OCI-LY7 (cell line): Measurements from ENCODE around the gene THEMIS. TPM values are rescaled to one million over a fixed set of nuclear protein-coding genes. Genes with fewer than 3 reads are reported as not detected.
"Not testable (repeated sequence)": the region's sequence is repeated elsewhere in the genome, so short reads cannot be mapped to it uniquely, and the experiment has no call there.

Experiments used
- BruUV-seq: library from RNA; stranded (reverse); fragments of 400-500 nt; replicated peaks from 2 replicates; lab custom pipeline; 2021; lab: Mats Ljungman, UMichigan
- CTCF ChIA-PET: fragments of 300-600 bp; sonication (Branson Sonifier 250); formaldehyde crosslinking; loops from one replicate; lab custom pipeline; 2022; ENCODE audit warnings: antibody characterized with exemption; ENCODE audit not compliant: unreplicated experiment; lab: Charles Lee
- POLR2A ChIA-PET: fragments of 300-600 bp; sonication (Branson Sonifier 250); formaldehyde crosslinking; loops from one replicate; lab custom pipeline; 2022; ENCODE audit warnings: antibody characterized with exemption; lab: Charles Lee
- DNase-seq: peaks from one replicate; pipeline ENCODE4 v3.0.0-alpha.2; 2015; ENCODE audit warnings: low spot score
- H2AFZ ChIP-seq: fragments of 200-600 bp; sonication (generic), shearing (Covaris generic); 2 replicates; pipeline ENCODE4 v1.6.1; 2014; ENCODE audit warnings: mild to moderate bottlenecking, antibody characterized with exemption, low read length, moderate library complexity
- H3K27ac ChIP-seq: fragments of 200-600 bp; sonication (generic); 2 replicates; pipeline ENCODE4 v1.5.1; 2014; ENCODE audit warnings: mixed run types, low read depth, mild to moderate bottlenecking, moderate library complexity, low read length, inconsistent platforms; ENCODE audit not compliant: poor library complexity, severe bottlenecking
- H3K36me3 ChIP-seq: fragments of 200-600 bp; sonication (generic); 2 replicates; pipeline ENCODE4 v1.6.1; 2014; ENCODE audit warnings: mild to moderate bottlenecking, antibody characterized with exemption, low read length, moderate library complexity, mixed read lengths; ENCODE audit not compliant: insufficient read depth
- H3K4me1 ChIP-seq: fragments of 200-600 bp; sonication (generic); 2 replicates; pipeline ENCODE4 v1.5.1; 2014; ENCODE audit warnings: mild to moderate bottlenecking, low read length; ENCODE audit not compliant: insufficient read depth, poor library complexity, severe bottlenecking
- H3K4me2 ChIP-seq: fragments of 200-600 bp; sonication (generic); 2 replicates; pipeline ENCODE4 v1.6.1; 2014; ENCODE audit warnings: mild to moderate bottlenecking, low read length
- H3K4me3 ChIP-seq: fragments of 200-600 bp; sonication (generic); 2 replicates; pipeline ENCODE4 v1.5.1; 2014; ENCODE audit warnings: mild to moderate bottlenecking, low read depth, low read length; ENCODE audit not compliant: poor library complexity, severe bottlenecking
- H3K79me2 ChIP-seq: fragments of 200-600 bp; sonication (generic); 2 replicates; pipeline ENCODE4 v1.6.1; 2016; ENCODE audit warnings: low read depth, mild to moderate bottlenecking, low read length, moderate library complexity, mixed read lengths; ENCODE audit not compliant: insufficient read depth
- H3K9me2 ChIP-seq: fragments of 200-600 bp; sonication (generic); 2 replicates; pipeline ENCODE4 v1.6.1; 2016; ENCODE audit warnings: mild to moderate bottlenecking, low read length, mixed read lengths; ENCODE audit not compliant: insufficient read depth
- H3K9me3 ChIP-seq: fragments of 200-600 bp; sonication (generic); 2 replicates; pipeline ENCODE4 v1.6.1; 2014; ENCODE audit warnings: mild to moderate bottlenecking, mixed run types, low read length, mixed read lengths
- H4K20me1 ChIP-seq: fragments of 200-600 bp; sonication (generic); 2 replicates; pipeline ENCODE4 v1.6.1; 2014; ENCODE audit warnings: mild to moderate bottlenecking, antibody characterized with exemption, low read length, moderate library complexity, mixed read lengths; ENCODE audit not compliant: insufficient read depth
- EZH2phosphoT487 ChIP-seq: fragments of 200-600 bp; sonication (generic); IDR thresholded peaks from 2 replicates; pipeline ENCODE4 v1.6.1; 2018; ENCODE audit warnings: low read depth, borderline replicate concordance, mild to moderate bottlenecking, mixed run types, antibody characterized with exemption, low read length, moderate library complexity, mixed read lengths
- intact Hi-C: fragments of 100-400 bp; cut with micrococcal nuclease; formaldehyde crosslinking; loops from one replicate; pipeline ENCODE4 v1.10.0; 2022; ENCODE audit not compliant: unreplicated experiment
- total RNA-seq, 2 experiments: library from RNA; depleted of rRNA in 1 of 2; stranded (reverse); fragments of >200 nt in 1 of 2; shearing (Covaris generic) in 1 of 2; gene quantifications; 2 replicates each; pipeline ENCODE4 v1.2.3, GENCODE V29; 2014 to 2022
- TF ChIP-seq, protein P1 (sequence below): fragments of 200-600 bp; sonication (generic); conservative IDR thresholded peaks from 2 replicates; pipeline ENCODE4 v1.5.1; 2014; ENCODE audit warnings: mild to moderate bottlenecking, antibody characterized with exemption, low read length, moderate library complexity, mixed read lengths

The THEMIS gene
- total RNA-seq, 2 experiments from 2014 or later, result not detected

DNA sequence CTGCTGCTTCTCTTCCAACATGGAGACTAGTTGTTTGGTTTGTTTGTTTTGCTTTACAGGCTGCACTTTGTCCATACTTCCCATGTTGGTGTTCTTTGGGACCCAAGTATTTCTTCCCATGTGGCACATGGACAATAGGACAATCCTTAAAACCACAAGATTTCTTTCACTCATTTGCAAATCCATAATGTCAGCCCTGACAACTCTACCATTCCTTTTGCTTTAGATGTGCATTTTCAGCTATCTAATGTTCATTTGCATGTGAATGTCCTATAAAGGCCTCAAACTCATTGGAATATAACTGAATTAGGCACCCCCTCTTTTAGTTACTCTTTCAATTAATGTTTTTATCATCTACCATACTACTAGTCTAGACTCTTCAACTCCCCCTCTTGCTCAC lies 16.7 kb downstream of the THEMIS start:
- Histone ChIP-seq H3K79me2 (no peaks in the 10 kb centered on the region), H2AFZ (no peak overlapping the region), H3K9me3 (no peaks in the 10 kb centered on the region), H4K20me1 (no peaks in the 10 kb centered on the region), H3K4me2 (no peak overlapping the region), H3K27ac (no peak overlapping the region), H3K4me3 (no peak overlapping the region), H3K4me1 (no peaks in the 10 kb centered on the region), H3K9me2 (no peaks in the 10 kb centered on the region), H3K36me3 (no peaks in the 10 kb centered on the region)
- BruUV-seq, result no TSS peak
- intact Hi-C loops, result no loop called here
- CTCF ChIA-PET, result no interaction called here
- TF ChIP-seq, protein P1, sequence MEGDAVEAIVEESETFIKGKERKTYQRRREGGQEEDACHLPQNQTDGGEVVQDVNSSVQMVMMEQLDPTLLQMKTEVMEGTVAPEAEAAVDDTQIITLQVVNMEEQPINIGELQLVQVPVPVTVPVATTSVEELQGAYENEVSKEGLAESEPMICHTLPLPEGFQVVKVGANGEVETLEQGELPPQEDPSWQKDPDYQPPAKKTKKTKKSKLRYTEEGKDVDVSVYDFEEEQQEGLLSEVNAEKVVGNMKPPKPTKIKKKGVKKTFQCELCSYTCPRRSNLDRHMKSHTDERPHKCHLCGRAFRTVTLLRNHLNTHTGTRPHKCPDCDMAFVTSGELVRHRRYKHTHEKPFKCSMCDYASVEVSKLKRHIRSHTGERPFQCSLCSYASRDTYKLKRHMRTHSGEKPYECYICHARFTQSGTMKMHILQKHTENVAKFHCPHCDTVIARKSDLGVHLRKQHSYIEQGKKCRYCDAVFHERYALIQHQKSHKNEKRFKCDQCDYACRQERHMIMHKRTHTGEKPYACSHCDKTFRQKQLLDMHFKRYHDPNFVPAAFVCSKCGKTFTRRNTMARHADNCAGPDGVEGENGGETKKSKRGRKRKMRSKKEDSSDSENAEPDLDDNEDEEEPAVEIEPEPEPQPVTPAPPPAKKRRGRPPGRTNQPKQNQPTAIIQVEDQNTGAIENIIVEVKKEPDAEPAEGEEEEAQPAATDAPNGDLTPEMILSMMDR, result no peak
- no peak for TF ChIP-seq EZH2phosphoT487
- POLR2A ChIA-PET, result no interaction called here
- no peak for DNase-seq

DNA sequence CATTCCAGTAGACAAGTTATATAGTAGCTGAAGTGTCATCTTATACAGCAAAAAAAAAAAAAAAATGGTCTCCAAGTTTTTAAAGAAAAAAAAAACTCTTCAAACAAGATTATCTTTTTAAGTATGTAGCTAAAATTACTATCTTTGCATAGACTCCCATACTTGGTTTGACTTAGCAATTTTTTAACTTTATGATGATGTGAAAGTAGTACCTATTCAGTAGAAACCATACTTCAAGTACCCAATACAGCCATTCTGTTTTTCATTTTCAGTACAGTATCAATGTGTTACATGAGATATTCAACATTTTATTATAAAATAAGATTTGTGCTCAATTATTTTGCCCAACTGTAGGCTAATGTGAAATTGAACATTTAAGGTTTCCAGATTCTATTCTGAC lies 18.9 kb downstream of the THEMIS start:
- H3K4me2 ChIP-seq, H3K27ac ChIP-seq, H2AFZ ChIP-seq, CTCF ChIA-PET, H3K79me2 ChIP-seq, H4K20me1 ChIP-seq, intact Hi-C loops, H3K36me3 ChIP-seq, DNase-seq, H3K9me3 ChIP-seq, BruUV-seq, POLR2A ChIA-PET, H3K4me3 ChIP-seq, H3K9me2 ChIP-seq, H3K4me1 ChIP-seq: not testable (repeated sequence)

DNA sequence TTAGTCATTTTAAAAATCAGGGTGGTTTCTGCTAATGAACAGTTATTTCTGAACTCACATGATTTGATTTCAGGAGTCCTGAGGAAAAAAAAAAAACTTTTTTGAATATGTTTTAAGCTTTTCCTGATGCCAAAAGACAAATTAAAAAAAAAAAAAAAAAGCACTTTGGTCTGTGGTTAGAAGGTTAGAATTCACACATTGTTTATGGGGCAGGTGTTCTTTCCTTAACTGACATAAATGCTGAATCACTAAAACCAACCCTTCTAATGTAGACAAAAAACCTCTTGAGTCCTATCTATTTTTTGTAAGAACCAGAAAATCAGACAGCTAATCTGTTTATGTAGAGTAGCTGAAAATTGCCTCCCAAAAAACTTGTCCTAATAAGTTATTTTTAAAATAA lies 20.4 kb downstream of the THEMIS start:
- no peaks in the 10 kb centered on the region for H3K9me2 ChIP-seq
- no peak overlapping the region for H3K4me2 ChIP-seq
- no peaks in the 10 kb centered on the region for H4K20me1 ChIP-seq
- no TSS peak for BruUV-seq
- no peak overlapping the region for H3K27ac ChIP-seq
- H3K4me3 ChIP-seq, result no peak overlapping the region
- ChIA-PET POLR2A (interaction anchor here (0.6 to 0.7 kb wide), 3 partner anchors 8 to 310 kb away, joined by 3 to 5 read pairs (median 4); no protein-coding TSS in a partner anchor), CTCF (no interaction called here)
- H3K79me2 ChIP-seq, result no peaks in the 10 kb centered on the region
- no peaks in the 10 kb centered on the region for H3K4me1 ChIP-seq
- TF ChIP-seq, protein P1, result no peak
- TF ChIP-seq EZH2phosphoT487, result no peak
- no peaks in the 10 kb centered on the region for H3K36me3 ChIP-seq
- no peak overlapping the region for H2AFZ ChIP-seq
- intact Hi-C loops, result no loop called here
- no peak for DNase-seq
- H3K9me3 ChIP-seq, result no peaks in the 10 kb centered on the region
